ENCODE measurements around the gene PHF8.

The PHF8 gene

GRCh38 chrX:53939127-53939526, 105.1 kb downstream of the PHF8 start:
- H3K9me3 ChIP-seq (ENCODE audit: control insufficient read depth, low read length) = no peaks in the 10 kb centered on the region
- no peak overlapping the region for H3K27ac ChIP-seq (ENCODE audit: low read depth, low read length, severe bottlenecking)
- H3K4me3 ChIP-seq (ENCODE audit: extremely low read depth, insufficient read depth, low read length, poor library complexity, severe bottlenecking) = no peak overlapping the region
- no peaks in the 10 kb centered on the region for H3K4me1 ChIP-seq (ENCODE audit: control insufficient read depth, insufficient read depth, low read length, poor library complexity, severe bottlenecking)
- WGBS, 2 experiments (ENCODE audit: insufficient coverage in 2 of 2) = no CpG with 5 or more reads among the region's 3 CpGs
- H3K36me3 ChIP-seq (ENCODE audit: control insufficient read depth, insufficient read depth, low read length) = peaks cover 41% of the 10 kb centered on the region

GRCh38 chrX:53930515-53931380, 113.5 kb downstream of the PHF8 start:
- peak overlapping the region; percentile 16 for H3K27ac ChIP-seq (ENCODE audit: low read depth, low read length, severe bottlenecking)
- H3K4me3 ChIP-seq (ENCODE audit: extremely low read depth, insufficient read depth, low read length, poor library complexity, severe bottlenecking) = no peak overlapping the region
- no peaks in the 10 kb centered on the region for H3K4me1 ChIP-seq (ENCODE audit: control insufficient read depth, insufficient read depth, low read length, poor library complexity, severe bottlenecking)
- H3K9me3 ChIP-seq (ENCODE audit: control insufficient read depth, low read length) = no peaks in the 10 kb centered on the region
- H3K36me3 ChIP-seq (ENCODE audit: control insufficient read depth, insufficient read depth, low read length) = no peaks in the 10 kb centered on the region
- WGBS, 2 experiments (ENCODE audit: insufficient coverage in 2 of 2) = 92 to 100% methylated on average over 2 of the region's 5 CpGs

- no peaks in the 10 kb centered on the region for H3K36me3 ChIP-seq (ENCODE audit: control insufficient read depth, insufficient read depth, low read length)
- H3K27ac ChIP-seq (ENCODE audit: low read depth, low read length, severe bottlenecking) = no peak overlapping the region
- H3K9me3 ChIP-seq (ENCODE audit: control insufficient read depth, low read length) = no peaks in the 10 kb centered on the region
- WGBS, 2 experiments (ENCODE audit: insufficient coverage in 2 of 2) = no CpG with 5 or more reads among the region's 5 CpGs
- no peak overlapping the region for H3K4me3 ChIP-seq (ENCODE audit: extremely low read depth, insufficient read depth, low read length, poor library complexity, severe bottlenecking)
- no peaks in the 10 kb centered on the region for H3K4me1 ChIP-seq (ENCODE audit: control insufficient read depth, insufficient read depth, low read length, poor library complexity, severe bottlenecking)
Measured at GRCh38 chrX:53926030-53926429, 118.2 kb downstream of the PHF8 start.

- Histone ChIP-seq H3K9me3 (ENCODE audit: control insufficient read depth, low read length) (no peaks in the 10 kb centered on the region), H3K4me1 (ENCODE audit: control insufficient read depth, insufficient read depth, low read length, poor library complexity, severe bottlenecking) (no peaks in the 10 kb centered on the region), H3K36me3 (ENCODE audit: control insufficient read depth, insufficient read depth, low read length) (no peaks in the 10 kb centered on the region), H3K4me3 (ENCODE audit: extremely low read depth, insufficient read depth, low read length, poor library complexity, severe bottlenecking) (no peak overlapping the region), H3K27ac (ENCODE audit: low read depth, low read length, severe bottlenecking) (no peak overlapping the region)
Measured at GRCh38 chrX:53918702-53919101, 125.6 kb downstream of the PHF8 start.

- WGBS, 2 experiments (ENCODE audit: insufficient coverage in 2 of 2) = 89 to 100% methylated on average over 1 to 4 of the region's 5 CpGs
- H3K4me3 ChIP-seq (ENCODE audit: extremely low read depth, insufficient read depth, low read length, poor library complexity, severe bottlenecking) = no peak overlapping the region
- no peaks in the 10 kb centered on the region for H3K9me3 ChIP-seq (ENCODE audit: control insufficient read depth, low read length)
- no peaks in the 10 kb centered on the region for H3K4me1 ChIP-seq (ENCODE audit: control insufficient read depth, insufficient read depth, low read length, poor library complexity, severe bottlenecking)
- H3K36me3 ChIP-seq (ENCODE audit: control insufficient read depth, insufficient read depth, low read length) = no peaks in the 10 kb centered on the region
- H3K27ac ChIP-seq (ENCODE audit: low read depth, low read length, severe bottlenecking) = no peak overlapping the region
Measured at GRCh38 chrX:53900623-53901022, 143.7 kb downstream of the PHF8 start.

- no peaks in the 10 kb centered on the region for H3K9me3 ChIP-seq (ENCODE audit: control insufficient read depth, low read length)
- H3K36me3 ChIP-seq (ENCODE audit: control insufficient read depth, insufficient read depth, low read length) = no peaks in the 10 kb centered on the region
- H3K4me3 ChIP-seq (ENCODE audit: extremely low read depth, insufficient read depth, low read length, poor library complexity, severe bottlenecking) = no peak overlapping the region
- no peaks in the 10 kb centered on the region for H3K4me1 ChIP-seq (ENCODE audit: control insufficient read depth, insufficient read depth, low read length, poor library complexity, severe bottlenecking)
- no CpG with 5 or more reads among the region's 3 CpGs for WGBS, 2 experiments (ENCODE audit: insufficient coverage in 2 of 2)
- no peak overlapping the region for H3K27ac ChIP-seq (ENCODE audit: low read depth, low read length, severe bottlenecking)
Measured at GRCh38 chrX:53895270-53895669, 149.0 kb downstream of the PHF8 start.

Measured in mesodermal cell (in vitro differentiated cells).